ENCODE measurements around the gene KRT7.

DNA sequence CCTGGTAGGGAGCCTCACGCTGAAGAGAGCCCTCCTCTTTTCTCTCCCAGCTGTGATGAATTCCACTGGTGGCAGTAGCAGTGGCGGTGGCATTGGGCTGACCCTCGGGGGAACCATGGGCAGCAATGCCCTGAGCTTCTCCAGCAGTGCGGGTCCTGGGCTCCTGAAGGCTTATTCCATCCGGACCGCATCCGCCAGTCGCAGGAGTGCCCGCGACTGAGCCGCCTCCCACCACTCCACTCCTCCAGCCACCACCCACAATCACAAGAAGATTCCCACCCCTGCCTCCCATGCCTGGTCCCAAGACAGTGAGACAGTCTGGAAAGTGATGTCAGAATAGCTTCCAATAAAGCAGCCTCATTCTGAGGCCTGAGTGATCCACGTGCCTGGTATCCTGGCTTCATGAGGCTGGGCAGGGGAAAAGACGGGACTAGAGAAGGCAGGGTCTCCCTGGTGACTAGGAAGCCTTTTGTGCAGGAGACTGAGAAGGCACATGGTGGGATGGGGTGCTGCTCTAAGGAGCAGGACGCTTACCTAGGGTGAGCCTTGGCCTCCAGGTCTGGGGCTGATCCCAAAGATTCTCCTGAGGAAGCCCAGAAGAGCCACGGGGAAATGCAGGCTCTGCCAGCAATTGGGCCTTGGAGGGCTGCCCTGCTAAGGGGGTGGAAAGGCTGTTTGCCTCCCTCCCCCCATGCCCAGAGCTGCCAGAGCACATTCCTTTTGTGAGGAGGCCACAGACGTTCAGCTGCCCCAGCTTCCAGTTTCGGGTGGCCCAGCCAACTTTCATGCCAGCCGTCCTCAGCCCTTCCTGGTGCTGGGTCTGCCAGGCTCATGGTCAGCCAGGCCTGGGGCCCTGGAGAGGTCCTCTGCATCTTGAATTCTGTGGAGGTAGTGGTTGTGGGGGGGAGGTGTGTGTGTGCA lies 15.8 kb downstream of the KRT7 start:
- TF ChIP-seq, protein P1, sequence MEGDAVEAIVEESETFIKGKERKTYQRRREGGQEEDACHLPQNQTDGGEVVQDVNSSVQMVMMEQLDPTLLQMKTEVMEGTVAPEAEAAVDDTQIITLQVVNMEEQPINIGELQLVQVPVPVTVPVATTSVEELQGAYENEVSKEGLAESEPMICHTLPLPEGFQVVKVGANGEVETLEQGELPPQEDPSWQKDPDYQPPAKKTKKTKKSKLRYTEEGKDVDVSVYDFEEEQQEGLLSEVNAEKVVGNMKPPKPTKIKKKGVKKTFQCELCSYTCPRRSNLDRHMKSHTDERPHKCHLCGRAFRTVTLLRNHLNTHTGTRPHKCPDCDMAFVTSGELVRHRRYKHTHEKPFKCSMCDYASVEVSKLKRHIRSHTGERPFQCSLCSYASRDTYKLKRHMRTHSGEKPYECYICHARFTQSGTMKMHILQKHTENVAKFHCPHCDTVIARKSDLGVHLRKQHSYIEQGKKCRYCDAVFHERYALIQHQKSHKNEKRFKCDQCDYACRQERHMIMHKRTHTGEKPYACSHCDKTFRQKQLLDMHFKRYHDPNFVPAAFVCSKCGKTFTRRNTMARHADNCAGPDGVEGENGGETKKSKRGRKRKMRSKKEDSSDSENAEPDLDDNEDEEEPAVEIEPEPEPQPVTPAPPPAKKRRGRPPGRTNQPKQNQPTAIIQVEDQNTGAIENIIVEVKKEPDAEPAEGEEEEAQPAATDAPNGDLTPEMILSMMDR (IDR thresholded peaks at IDR 0.05; ENCODE audit: extremely low read depth in 1 of 2, insufficient read depth in 1 of 2, low read depth in 1 of 2, low read length in 2 of 2) = no peak
- no peak for TF ChIP-seq MYC (IDR thresholded peaks at IDR 0.05; ENCODE audit: low read depth, low read length)
- TF ChIP-seq, protein P2, sequence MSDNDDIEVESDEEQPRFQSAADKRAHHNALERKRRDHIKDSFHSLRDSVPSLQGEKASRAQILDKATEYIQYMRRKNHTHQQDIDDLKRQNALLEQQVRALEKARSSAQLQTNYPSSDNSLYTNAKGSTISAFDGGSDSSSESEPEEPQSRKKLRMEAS (IDR thresholded peaks at IDR 0.05; ENCODE audit: insufficient read depth, insufficient read length) = no peak
- TF ChIP-seq POLR2A (IDR thresholded peaks at IDR 0.05; ENCODE audit: low read depth, low read length) = peak; percentile 37
- TF ChIP-seq POLR2AphosphoS5 (IDR thresholded peaks at IDR 0.05; ENCODE audit: insufficient read depth, low read depth, low read length) = no peak
- no peak for TF ChIP-seq EZH2 (IDR thresholded peaks at IDR 0.05; ENCODE audit: borderline replicate concordance, low read depth, low read length, severe bottlenecking)
